ENCODE data around the gene MBNL1.

The MBNL1 gene

GRCh38 chr3:152447511-152447910 is 178.8 kb downstream of the MBNL1 start:
- no peak for DNase-seq (ENCODE audit: low read depth)

GRCh38 chr3:152448091-152448490 is 179.4 kb downstream of the MBNL1 start:
- no peak for DNase-seq (ENCODE audit: low read depth)

- peak; percentile 19 for DNase-seq (ENCODE audit: low read depth)
Measured at GRCh38 chr3:152452318-152452717, 183.6 kb downstream of the MBNL1 start.

- no peak for DNase-seq (ENCODE audit: low read depth)
Measured at GRCh38 chr3:152454076-152454875, 185.5 kb downstream of the MBNL1 start.

- DNase-seq (ENCODE audit: low read depth), result no peak
Measured at GRCh38 chr3:152455989-152456388, 187.3 kb downstream of the MBNL1 start.

GRCh38 chr3:152457500-152458375 is 189.0 kb downstream of the MBNL1 start:
- DNase-seq (ENCODE audit: low read depth), result no peak

- DNase-seq (ENCODE audit: low read depth), result no peak
Measured at GRCh38 chr3:152458376-152459117, 189.8 kb downstream of the MBNL1 start.

GRCh38 chr3:152459118-152459515 is 190.4 kb downstream of the MBNL1 start:
- no peak for DNase-seq (ENCODE audit: low read depth)

- no peak for DNase-seq (ENCODE audit: low read depth)
Measured at GRCh38 chr3:152459572-152459971, 190.8 kb downstream of the MBNL1 start.

GRCh38 chr3:152460936-152461335 is 192.2 kb downstream of the MBNL1 start:
- no peak for DNase-seq (ENCODE audit: low read depth)

GRCh38 chr3:152461460-152461859 is 192.7 kb downstream of the MBNL1 start:
- no peak for DNase-seq (ENCODE audit: low read depth)

GRCh38 chr3:152466784-152467183 is 198.1 kb downstream of the MBNL1 start:
- peak; percentile 62 for DNase-seq (ENCODE audit: low read depth)

GRCh38 chr3:152469248-152470025 is 200.7 kb downstream of the MBNL1 start:
- DNase-seq (ENCODE audit: low read depth), result no peak

GRCh38 chr3:152470095-152470494 is 201.4 kb downstream of the MBNL1 start:
- no peak for DNase-seq (ENCODE audit: low read depth)

- no peak for DNase-seq (ENCODE audit: low read depth)
Measured at GRCh38 chr3:152470893-152471292, 202.2 kb downstream of the MBNL1 start.

GRCh38 chr3:152471814-152472671 is 203.3 kb downstream of the MBNL1 start:
- peak; percentile 74 for DNase-seq (ENCODE audit: low read depth)

- no peak for DNase-seq (ENCODE audit: low read depth)
Measured at GRCh38 chr3:152472672-152472954, 203.9 kb downstream of the MBNL1 start.

- DNase-seq (ENCODE audit: low read depth), result peak; percentile 68
Measured at GRCh38 chr3:152474585-152474984, 205.9 kb downstream of the MBNL1 start.

GRCh38 chr3:152477422-152477821 is 208.7 kb downstream of the MBNL1 start:
- DNase-seq (ENCODE audit: low read depth), result no peak

- DNase-seq (ENCODE audit: low read depth), result no peak
Measured at GRCh38 chr3:152480282-152480953, 211.7 kb downstream of the MBNL1 start.
